DND-41 (cell line): ENCODE measurements around the gene ABCA13.

Experiments used
- ATAC-seq: fragments of 200-7000 bp; cut with Tn5 transposase; 3 replicates; pipeline ENCODE4 v1.9.1; 2021; ENCODE audit warnings: low read depth; ENCODE audit not compliant: insufficient read depth
- DNase-seq: peaks from one replicate; pipeline ENCODE4 v3.0.0-alpha.2; 2020
- H2AFZ ChIP-seq: 2 replicates; pipeline ENCODE4 v1.6.0; 2012; ENCODE audit warnings: low read depth, low read length
- H3K27ac ChIP-seq: 2 replicates; pipeline ENCODE4 v1.5.1; 2012; ENCODE audit warnings: low read length, inconsistent platforms
- H3K27me3 ChIP-seq: fragments of 200-600 bp; sonication (generic); 2 replicates; pipeline ENCODE4 v1.6.0; 2012; ENCODE audit warnings: low read length, mild to moderate bottlenecking, inconsistent platforms; ENCODE audit not compliant: insufficient read depth, poor library complexity
- H3K36me3 ChIP-seq: 2 replicates; pipeline ENCODE4 v1.5.1; 2012; ENCODE audit warnings: low read length, inconsistent platforms; ENCODE audit not compliant: insufficient read depth
- H3K4me1 ChIP-seq: 2 replicates; pipeline ENCODE4 v1.5.1; 2012; ENCODE audit warnings: mild to moderate bottlenecking, low read length; ENCODE audit not compliant: insufficient read depth
- H3K4me2 ChIP-seq: 2 replicates; pipeline ENCODE4 v1.6.0; 2012; ENCODE audit warnings: mild to moderate bottlenecking, moderate library complexity, low read length, inconsistent platforms; ENCODE audit not compliant: insufficient read depth
- H3K4me3 ChIP-seq, 2 experiments: fragments of 200-600 bp in 1 of 2; shearing (Covaris generic) in 1 of 2; 2 replicates each; pipeline ENCODE4 v1.5.1; 2012 to 2016; ENCODE audit warnings: inconsistent platforms in 2 of 2, low read length in 2 of 2, mild to moderate bottlenecking in 2 of 2, low read depth in 1 of 2, moderate library complexity in 1 of 2
- H3K79me2 ChIP-seq: 2 replicates; pipeline ENCODE4 v1.6.0; 2012; ENCODE audit warnings: low read length, inconsistent platforms; ENCODE audit not compliant: insufficient read depth
- H3K9ac ChIP-seq: 2 replicates; pipeline ENCODE4 v1.6.0; 2012; ENCODE audit warnings: low read depth, mild to moderate bottlenecking, inconsistent platforms, low read length, moderate library complexity
- H3K9me3 ChIP-seq: 2 replicates; pipeline ENCODE4 v1.5.1; 2012; ENCODE audit warnings: low read length, moderate library complexity, mild to moderate bottlenecking, inconsistent platforms; ENCODE audit not compliant: insufficient read depth, severe bottlenecking
- H4K20me1 ChIP-seq: 2 replicates; pipeline ENCODE4 v1.6.0; 2012; ENCODE audit warnings: low read length; ENCODE audit not compliant: insufficient read depth
- EZH2 ChIP-seq: IDR thresholded peaks from 3 replicates; pipeline ENCODE4 v1.6.1; 2012; ENCODE audit warnings: borderline replicate concordance, low read depth, mild to moderate bottlenecking, moderate library complexity, low read length, inconsistent platforms; ENCODE audit not compliant: severe bottlenecking
- TF ChIP-seq, protein P1 (sequence below): IDR thresholded peaks from 2 replicates; pipeline ENCODE4 v1.5.1; 2012; ENCODE audit warnings: borderline replicate concordance, low read length, moderate library complexity, mild to moderate bottlenecking; ENCODE audit not compliant: poor library complexity, severe bottlenecking; ENCODE audit errors: extremely low read depth

ABCA13 gene

DNA sequence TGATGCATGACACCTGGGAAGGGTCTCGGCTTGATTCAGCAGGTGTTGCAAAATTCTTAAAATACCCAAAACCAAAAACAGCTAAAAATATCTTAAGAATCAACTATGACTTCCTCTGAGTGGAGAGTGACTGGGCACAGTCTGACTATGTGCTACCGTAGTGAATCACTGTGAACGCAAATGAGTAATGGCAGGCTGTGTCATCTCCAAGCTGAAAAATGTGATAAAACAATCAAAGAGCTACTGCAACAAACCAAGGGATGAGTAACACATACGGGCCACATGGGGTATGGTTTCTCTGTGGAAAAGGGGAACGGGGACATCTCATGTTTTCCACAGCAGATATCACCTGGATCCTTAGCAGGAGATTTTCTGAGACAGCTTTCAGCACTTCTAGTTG, 127.5 kb downstream of the ABCA13 start:
- Histone ChIP-seq H4K20me1 (no peaks in the 10 kb centered on the region), H3K4me1 (no peaks in the 10 kb centered on the region), H3K27ac (no peak overlapping the region), H2AFZ (no peak overlapping the region), H3K27me3 (no peaks in the 10 kb centered on the region), H3K9ac (no peak overlapping the region), H3K4me2 (no peak overlapping the region), H3K9me3 (no peaks in the 10 kb centered on the region), H3K79me2 (no peaks in the 10 kb centered on the region), H3K36me3 (no peaks in the 10 kb centered on the region), H3K4me3 (no peak overlapping the region)
- DNase-seq, result no peak
- no peak for ATAC-seq
- TF ChIP-seq, protein P1, sequence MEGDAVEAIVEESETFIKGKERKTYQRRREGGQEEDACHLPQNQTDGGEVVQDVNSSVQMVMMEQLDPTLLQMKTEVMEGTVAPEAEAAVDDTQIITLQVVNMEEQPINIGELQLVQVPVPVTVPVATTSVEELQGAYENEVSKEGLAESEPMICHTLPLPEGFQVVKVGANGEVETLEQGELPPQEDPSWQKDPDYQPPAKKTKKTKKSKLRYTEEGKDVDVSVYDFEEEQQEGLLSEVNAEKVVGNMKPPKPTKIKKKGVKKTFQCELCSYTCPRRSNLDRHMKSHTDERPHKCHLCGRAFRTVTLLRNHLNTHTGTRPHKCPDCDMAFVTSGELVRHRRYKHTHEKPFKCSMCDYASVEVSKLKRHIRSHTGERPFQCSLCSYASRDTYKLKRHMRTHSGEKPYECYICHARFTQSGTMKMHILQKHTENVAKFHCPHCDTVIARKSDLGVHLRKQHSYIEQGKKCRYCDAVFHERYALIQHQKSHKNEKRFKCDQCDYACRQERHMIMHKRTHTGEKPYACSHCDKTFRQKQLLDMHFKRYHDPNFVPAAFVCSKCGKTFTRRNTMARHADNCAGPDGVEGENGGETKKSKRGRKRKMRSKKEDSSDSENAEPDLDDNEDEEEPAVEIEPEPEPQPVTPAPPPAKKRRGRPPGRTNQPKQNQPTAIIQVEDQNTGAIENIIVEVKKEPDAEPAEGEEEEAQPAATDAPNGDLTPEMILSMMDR, result no peak
- TF ChIP-seq EZH2, result no peak

DNA sequence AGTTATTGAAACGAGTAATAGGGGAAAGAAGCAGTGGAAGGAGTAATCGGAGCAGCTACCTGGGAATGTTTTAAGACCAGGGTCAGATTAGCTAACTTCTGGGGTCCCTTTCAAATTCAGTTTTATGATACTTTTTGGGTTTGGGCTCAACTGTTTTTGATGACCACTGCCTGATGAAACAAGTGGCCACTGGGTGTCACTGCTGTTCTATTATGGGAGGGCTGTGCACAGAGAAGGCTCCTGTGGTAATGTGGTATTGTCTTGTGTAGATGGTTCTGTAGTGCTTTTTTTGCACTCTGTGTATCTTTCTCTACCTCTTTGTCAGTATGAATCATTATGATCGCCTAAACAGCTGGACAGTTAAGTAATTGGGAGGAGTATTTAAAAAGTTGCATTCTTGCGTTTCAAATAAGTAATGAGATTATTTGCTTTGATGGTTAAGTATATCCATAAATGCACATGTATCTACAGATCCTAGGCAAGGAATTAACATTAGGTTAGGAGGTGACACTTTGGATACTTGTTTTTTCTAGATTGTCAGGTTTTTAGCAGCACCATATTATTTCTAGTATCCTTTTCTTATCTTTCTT, 128.4 kb downstream of the ABCA13 start:
- ATAC-seq (peak; percentile 77), DNase-seq (peak; percentile 51)
- Histone ChIP-seq H4K20me1 (no peaks in the 10 kb centered on the region), H3K27ac (no peak overlapping the region), H2AFZ (no peak overlapping the region), H3K36me3 (no peaks in the 10 kb centered on the region), H3K4me1 (no peaks in the 10 kb centered on the region), H3K4me2 (no peak overlapping the region), H3K4me3 (no peak overlapping the region), H3K9me3 (no peaks in the 10 kb centered on the region), H3K79me2 (no peaks in the 10 kb centered on the region), H3K9ac (no peak overlapping the region), H3K27me3 (no peaks in the 10 kb centered on the region)
- TF ChIP-seq, protein P1, result peak; percentile 69
- TF ChIP-seq EZH2, result no peak

DNA sequence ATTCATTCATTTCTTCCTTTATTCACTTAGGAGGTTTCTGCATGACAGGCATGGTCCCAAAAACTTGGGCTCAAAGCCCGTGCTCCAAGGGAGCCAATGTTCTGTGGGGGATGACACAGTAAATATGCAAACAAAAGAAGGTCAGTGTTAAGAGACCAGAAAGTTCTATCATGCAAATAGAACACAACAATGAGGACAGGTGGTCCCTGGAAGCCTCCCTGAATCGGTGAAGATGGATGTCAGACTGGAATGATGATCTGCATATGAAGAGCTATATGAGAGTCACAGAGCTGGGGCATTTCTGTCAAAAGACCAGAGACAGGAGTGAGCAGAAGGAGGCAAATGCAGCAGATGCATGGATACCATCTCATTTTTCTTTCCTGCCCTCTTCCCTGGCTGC, 129.0 kb downstream of the ABCA13 start:
- Histone ChIP-seq H3K36me3 (no peaks in the 10 kb centered on the region), H3K4me1 (no peaks in the 10 kb centered on the region), H3K9ac (no peak overlapping the region), H3K4me2 (no peak overlapping the region), H3K79me2 (no peaks in the 10 kb centered on the region), H3K4me3 (no peak overlapping the region), H3K27ac (no peak overlapping the region), H2AFZ (no peak overlapping the region), H3K9me3 (no peaks in the 10 kb centered on the region), H3K27me3 (no peaks in the 10 kb centered on the region), H4K20me1 (no peaks in the 10 kb centered on the region)
- no peak for TF ChIP-seq EZH2
- TF ChIP-seq, protein P1, result no peak
- DNase-seq (no peak), ATAC-seq (no peak)

DNA sequence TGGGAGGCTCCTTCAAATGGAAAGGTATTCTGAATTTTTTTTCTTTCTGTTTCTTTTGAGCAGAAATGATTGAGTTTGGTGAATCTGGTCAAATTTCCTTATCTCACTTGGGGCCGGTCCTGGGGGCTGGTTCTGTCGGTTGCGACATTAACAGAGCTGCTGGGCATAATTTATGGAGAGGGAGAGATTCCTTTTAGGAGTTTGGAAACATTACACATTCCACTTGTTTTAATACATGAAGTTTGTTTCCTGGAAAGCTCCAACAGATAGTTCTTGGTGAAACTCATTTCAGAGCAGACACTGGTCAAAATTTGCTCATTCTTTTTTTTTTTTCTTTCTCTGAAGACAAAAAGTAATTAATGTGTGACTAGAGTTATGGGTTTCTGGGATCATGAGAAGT, 129.9 kb downstream of the ABCA13 start:
- H3K27me3 ChIP-seq, result no peaks in the 10 kb centered on the region
- no peaks in the 10 kb centered on the region for H3K9me3 ChIP-seq
- no peaks in the 10 kb centered on the region for H3K36me3 ChIP-seq
- no peaks in the 10 kb centered on the region for H3K4me1 ChIP-seq
- no peak overlapping the region for H3K4me2 ChIP-seq
- H3K27ac ChIP-seq, result no peak overlapping the region
- H2AFZ ChIP-seq, result no peak overlapping the region
- no peaks in the 10 kb centered on the region for H4K20me1 ChIP-seq
- no peak overlapping the region for H3K9ac ChIP-seq
- TF ChIP-seq, protein P1, result no peak
- TF ChIP-seq EZH2, result no peak
- DNase-seq (no peak), ATAC-seq (no peak)
- no peak overlapping the region for H3K4me3 ChIP-seq
- H3K79me2 ChIP-seq, result no peaks in the 10 kb centered on the region
